HG03457 (cell line): ENCODE measurements around the gene SARS1.
"Not testable (repeated sequence)": the region's sequence is repeated elsewhere in the genome, so short reads cannot be mapped to it uniquely, and the experiment has no call there.

ENCODE experiments used
- ATAC-seq: cut with Tn5 transposase; IDR thresholded peaks from one replicate; pipeline ENCODE4 v1.9.1; 2021; ENCODE audit warnings: moderate number of reproducible peaks; ENCODE audit not compliant: unreplicated experiment

The SARS1 gene

GRCh38 chr1:109213824-109214693, at the start of gene SARS1:
TSS of gene SARS1 (plus strand) at chr1:109213918. CDS start at chr1:109213993, 75 bp downstream.
- ATAC-seq = peak; percentile 75

- ATAC-seq = no peak
These were observed 49.2 kb upstream of the SARS1 start for GRCh38 chr1:109164538-109164937.

GRCh38 chr1:109167001-109167506, 46.7 kb upstream of the SARS1 start:
- peak; percentile 61 for ATAC-seq

GRCh38 chr1:109170035-109170764, 43.5 kb upstream of the SARS1 start:
- ATAC-seq = no peak

GRCh38 chr1:109171646-109172045, 42.1 kb upstream of the SARS1 start:
- no peak for ATAC-seq

GRCh38 chr1:109176349-109176748, 37.4 kb upstream of the SARS1 start:
- ATAC-seq = not testable (repeated sequence)

- ATAC-seq = not testable (repeated sequence)
These were observed 33.0 kb upstream of the SARS1 start for GRCh38 chr1:109180715-109181084.

GRCh38 chr1:109181085-109181806, 32.5 kb upstream of the SARS1 start:
- ATAC-seq = no peak

GRCh38 chr1:109181807-109182163, 31.9 kb upstream of the SARS1 start:
- no peak for ATAC-seq

GRCh38 chr1:109183058-109183738, 30.5 kb upstream of the SARS1 start:
- no peak for ATAC-seq

GRCh38 chr1:109184687-109185086, 29.0 kb upstream of the SARS1 start:
- no peak for ATAC-seq

GRCh38 chr1:109185357-109185756, 28.4 kb upstream of the SARS1 start:
- no peak for ATAC-seq

GRCh38 chr1:109185990-109186732, 27.6 kb upstream of the SARS1 start:
- no peak for ATAC-seq

GRCh38 chr1:109186733-109187086, 27.0 kb upstream of the SARS1 start:
- ATAC-seq = no peak

- ATAC-seq = no peak
These were observed 26.6 kb upstream of the SARS1 start for GRCh38 chr1:109187127-109187526.

GRCh38 chr1:109188200-109188599, 25.5 kb upstream of the SARS1 start:
- ATAC-seq = no peak

- no peak for ATAC-seq
These were observed 24.9 kb upstream of the SARS1 start for GRCh38 chr1:109188781-109189180.

GRCh38 chr1:109190189-109190588, 23.5 kb upstream of the SARS1 start:
- ATAC-seq = no peak

GRCh38 chr1:109191377-109191776, 22.3 kb upstream of the SARS1 start:
- ATAC-seq = no peak

GRCh38 chr1:109191891-109192290, 21.8 kb upstream of the SARS1 start:
- ATAC-seq = no peak
